ENCODE results near the gene TCF20. TPM values are rescaled to one million over a fixed set of nuclear protein-coding genes. Genes with fewer than 3 reads are reported as not detected.

TCF20 gene
- total RNA-seq (2022; extraction: Qiagen RNA extraction): 11.6 to 16.2 TPM (median 12.9 TPM) in 5 replicates

DNA sequence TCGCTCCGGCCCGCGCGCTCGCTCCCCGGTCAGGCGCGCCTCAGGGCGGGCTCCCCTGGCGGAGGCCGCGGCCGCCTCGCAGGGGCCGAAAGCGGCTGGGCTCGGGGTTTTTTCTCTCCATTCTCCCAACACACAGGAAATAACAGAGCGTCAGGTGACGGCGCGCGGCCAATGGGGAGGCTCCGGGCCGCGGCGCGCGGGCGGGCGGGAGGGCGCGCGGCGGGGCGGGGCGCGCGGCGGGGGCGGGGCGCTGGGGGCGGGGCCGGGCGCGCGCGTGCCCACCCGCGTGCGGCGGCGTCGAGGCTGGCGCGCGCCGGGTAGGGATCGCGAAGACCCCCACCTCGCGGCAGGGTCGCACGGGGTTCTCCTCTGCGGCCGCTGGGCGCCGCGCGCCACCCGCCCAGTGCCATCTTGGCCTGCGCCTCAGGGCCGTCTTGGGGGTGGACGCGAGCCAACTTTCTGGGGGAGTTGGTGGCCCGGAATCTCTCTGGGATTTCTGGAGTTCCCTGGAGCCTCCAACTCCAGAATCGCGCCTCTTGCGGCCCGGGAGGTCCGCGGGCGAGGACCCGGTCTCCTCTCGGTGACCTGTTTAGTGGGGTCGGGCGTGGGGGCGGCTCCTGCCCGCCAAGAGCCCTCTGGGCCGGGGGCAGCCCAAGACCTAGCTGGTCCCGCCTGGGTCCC is at the start of gene TCF20:
TCF20 (minus strand) TSS at position 144 of the 681 bp plus-strand sequence. CDS start 55,348 bp downstream, outside the sequence.

Other genes starting within 250 kb of the TCF20 start
- 6.1 to 7.2 TPM (median 7.2 TPM) in 5 replicates for gene NAGA, start 199.8 kb downstream of the TCF20 start, total RNA-seq (2022; extraction: Qiagen RNA extraction)
- gene PHETA2, start 196.4 kb downstream of the TCF20 start, total RNA-seq (2022; extraction: Qiagen RNA extraction): not detected in 5 replicates
- gene SMDT1, start 191.0 kb downstream of the TCF20 start, total RNA-seq (2022; extraction: Qiagen RNA extraction): 23.0 to 45.8 TPM (median 40.7 TPM) in 5 replicates
- gene NDUFA6, start 179.9 kb downstream of the TCF20 start, total RNA-seq (2022; extraction: Qiagen RNA extraction): 60.4 to 69.1 TPM (median 63.5 TPM) in 5 replicates
- gene CYP2D6, start 139.8 kb downstream of the TCF20 start, total RNA-seq (2022; extraction: Qiagen RNA extraction): 0.30 to 0.70 TPM (median 0.32 TPM) in 5 replicates
- not detected in 5 replicates for gene NFAM1, start 161.8 kb upstream of the TCF20 start, total RNA-seq (2022; extraction: Qiagen RNA extraction)
- gene RRP7A, start 249.1 kb upstream of the TCF20 start, total RNA-seq (2022; extraction: Qiagen RNA extraction): 46.9 to 56.3 TPM (median 53.4 TPM) in 5 replicates